Measurements from ENCODE around the gene ARHGAP27.

DNA sequence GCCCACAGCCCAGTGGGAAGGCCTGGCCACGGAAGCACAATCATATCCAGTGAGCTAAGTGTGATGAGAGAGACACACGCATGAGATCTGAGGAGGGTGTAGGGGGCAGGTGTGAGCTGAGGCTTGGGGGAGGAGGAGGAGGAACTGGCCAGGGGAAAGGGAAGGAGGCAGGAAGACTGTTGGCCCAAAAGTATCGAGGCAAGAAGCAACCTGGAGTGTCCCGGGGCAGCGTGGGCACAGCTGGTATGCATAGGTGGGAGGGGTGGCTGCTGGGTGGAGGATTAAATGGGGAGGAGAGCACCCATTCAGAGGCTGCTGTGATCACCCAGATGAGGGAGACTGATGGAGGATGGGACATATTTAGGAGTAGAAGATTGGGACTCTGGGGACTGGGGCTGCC lies 41.4 kb downstream of the ARHGAP27 start:
- TF ChIP-seq POLR2AphosphoS5 (IDR thresholded peaks at IDR 0.05; ENCODE audit: low read depth, low read length) (no peak), SIN3A (IDR thresholded peaks at IDR 0.05; ENCODE audit: borderline replicate concordance, insufficient read depth, low read depth, low read length) (no peak)
- TF ChIP-seq, protein P1, sequence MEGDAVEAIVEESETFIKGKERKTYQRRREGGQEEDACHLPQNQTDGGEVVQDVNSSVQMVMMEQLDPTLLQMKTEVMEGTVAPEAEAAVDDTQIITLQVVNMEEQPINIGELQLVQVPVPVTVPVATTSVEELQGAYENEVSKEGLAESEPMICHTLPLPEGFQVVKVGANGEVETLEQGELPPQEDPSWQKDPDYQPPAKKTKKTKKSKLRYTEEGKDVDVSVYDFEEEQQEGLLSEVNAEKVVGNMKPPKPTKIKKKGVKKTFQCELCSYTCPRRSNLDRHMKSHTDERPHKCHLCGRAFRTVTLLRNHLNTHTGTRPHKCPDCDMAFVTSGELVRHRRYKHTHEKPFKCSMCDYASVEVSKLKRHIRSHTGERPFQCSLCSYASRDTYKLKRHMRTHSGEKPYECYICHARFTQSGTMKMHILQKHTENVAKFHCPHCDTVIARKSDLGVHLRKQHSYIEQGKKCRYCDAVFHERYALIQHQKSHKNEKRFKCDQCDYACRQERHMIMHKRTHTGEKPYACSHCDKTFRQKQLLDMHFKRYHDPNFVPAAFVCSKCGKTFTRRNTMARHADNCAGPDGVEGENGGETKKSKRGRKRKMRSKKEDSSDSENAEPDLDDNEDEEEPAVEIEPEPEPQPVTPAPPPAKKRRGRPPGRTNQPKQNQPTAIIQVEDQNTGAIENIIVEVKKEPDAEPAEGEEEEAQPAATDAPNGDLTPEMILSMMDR (IDR thresholded peaks at IDR 0.05), result no peak
